ENCODE data around the gene SMIM14. TPM values are rescaled to one million over a fixed set of nuclear protein-coding genes. Genes with fewer than 3 reads are reported as not detected.
"Not testable (repeated sequence)": the region's sequence is repeated elsewhere in the genome, so short reads cannot be mapped to it uniquely, and the experiment has no call there.

The SMIM14 gene
- total RNA-seq, result 1 to 10 TPM; 7.0 to 7.2 TPM

- POLR2A ChIA-PET, result interaction anchor here (0.8 to 2.3 kb wide), 5 partner anchors 59 to 274 kb away, joined by 3 to 16 read pairs (median 6); partner anchors contain the start of genes LIAS, RPL9, UBE2K and UGDH
- H3K36me3 Mint-ChIP-seq, result no peaks in the 10 kb centered on the region
- no peaks in the 10 kb centered on the region for H3K9me3 Mint-ChIP-seq
- peak within 1 kb of the TSS; percentile 93 for H3K4me3 Mint-ChIP-seq
- DNase-seq (peak; percentile 87), ATAC-seq (ENCODE audit: low read depth) (peak; percentile 87)
- H3K4me1 Mint-ChIP-seq, result peaks cover 15% of the 10 kb centered on the region
- peaks cover 1% of the 10 kb centered on the region for H3K27me3 Mint-ChIP-seq
- H3K27ac Mint-ChIP-seq, result peak within 1 kb of the TSS; percentile 83
These were observed at the start of gene SMIM14 for GRCh38 chr4:39638354-39639239. TSS of gene SMIM14 (minus strand) at chr4:39638865. CDS start at chr4:39605145, 33,720 bp downstream.

DNA sequence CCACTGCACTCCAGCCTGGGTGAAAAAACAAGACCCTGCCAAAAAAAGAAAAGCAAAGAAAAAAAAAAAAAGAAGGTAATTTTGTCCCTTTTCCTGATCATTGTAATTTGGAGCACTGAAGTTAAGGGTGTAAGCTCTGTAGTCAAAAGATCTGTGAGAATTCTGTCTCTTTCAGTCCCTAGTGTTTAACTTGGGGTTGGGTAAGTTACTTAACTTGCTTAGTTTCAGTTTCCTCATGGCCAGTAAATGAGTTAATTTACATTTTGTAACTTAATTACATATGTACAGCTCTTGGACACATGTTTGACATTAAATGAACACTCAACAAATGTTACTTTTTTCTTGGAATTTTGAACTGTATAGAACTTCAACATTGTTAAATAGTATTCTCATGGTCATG is 48.3 kb upstream of the SMIM14 start:
- Mint-ChIP-seq H3K36me3 (no peaks in the 10 kb centered on the region), H3K9me3 (no peaks in the 10 kb centered on the region), H3K4me1 (peaks cover 6% of the 10 kb centered on the region), H3K27me3 (peaks cover 3% of the 10 kb centered on the region), H3K27ac (no peak overlapping the region), H3K4me3 (no peak overlapping the region)
- DNase-seq, result no peak
- POLR2A ChIA-PET, result interaction anchor here (0.7 kb wide), 1 partner anchor 146 kb away, joined by 3 read pairs; no protein-coding TSS in a partner anchor
- no peak for ATAC-seq (ENCODE audit: low read depth)

GRCh38 chr4:39685990-39686389 is 47.3 kb upstream of the SMIM14 start:
- POLR2A ChIA-PET, result no interaction called here
- no peak for ATAC-seq (ENCODE audit: low read depth)
- Mint-ChIP-seq H3K36me3 (no peaks in the 10 kb centered on the region), H3K4me3 (no peak overlapping the region), H3K27ac (no peak overlapping the region), H3K9me3 (no peaks in the 10 kb centered on the region), H3K4me1 (peaks cover 6% of the 10 kb centered on the region), H3K27me3 (peaks cover 3% of the 10 kb centered on the region)
- no peak for DNase-seq

- peaks cover 10% of the 10 kb centered on the region for H3K27me3 Mint-ChIP-seq
- DNase-seq (no peak), ATAC-seq (ENCODE audit: low read depth) (no peak)
- POLR2A ChIA-PET, result no interaction called here
- no peak overlapping the region for H3K27ac Mint-ChIP-seq
- H3K36me3 Mint-ChIP-seq, result no peaks in the 10 kb centered on the region
- no peak overlapping the region for H3K4me3 Mint-ChIP-seq
- peaks cover 5% of the 10 kb centered on the region for H3K4me1 Mint-ChIP-seq
- no peaks in the 10 kb centered on the region for H3K9me3 Mint-ChIP-seq
These were observed 43.5 kb upstream of the SMIM14 start for GRCh38 chr4:39682138-39682537.

GRCh38 chr4:39681003-39681402 is 42.3 kb upstream of the SMIM14 start:
- ATAC-seq (ENCODE audit: low read depth); H3K27ac Mint-ChIP-seq; DNase-seq; H3K27me3 Mint-ChIP-seq; H3K36me3 Mint-ChIP-seq; POLR2A ChIA-PET; H3K4me3 Mint-ChIP-seq; H3K4me1 Mint-ChIP-seq; H3K9me3 Mint-ChIP-seq: not testable (repeated sequence)

DNA sequence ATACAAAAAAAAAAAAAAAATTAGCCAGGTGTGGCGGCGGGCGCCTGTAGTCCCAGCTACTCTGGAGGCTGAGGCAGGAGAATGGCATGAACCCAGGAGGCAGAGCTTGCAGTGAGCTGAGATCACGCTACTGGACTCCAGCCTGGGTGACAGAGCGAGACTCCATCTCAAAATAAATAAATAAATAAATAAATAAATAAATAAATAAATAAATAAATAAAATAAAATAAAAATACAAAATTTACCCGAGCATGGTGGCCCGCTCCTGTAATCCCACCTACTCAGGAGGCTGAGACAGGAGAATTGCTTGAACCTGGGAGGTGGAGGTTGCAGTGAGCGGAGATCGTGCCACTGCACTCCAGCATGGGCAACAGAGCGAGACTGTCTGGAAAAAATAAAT is 37.0 kb upstream of the SMIM14 start:
- H3K27me3 Mint-ChIP-seq; H3K27ac Mint-ChIP-seq; H3K4me3 Mint-ChIP-seq; H3K4me1 Mint-ChIP-seq; H3K9me3 Mint-ChIP-seq; POLR2A ChIA-PET; DNase-seq; H3K36me3 Mint-ChIP-seq; ATAC-seq (ENCODE audit: low read depth): not testable (repeated sequence)

- H3K27me3 Mint-ChIP-seq; POLR2A ChIA-PET; H3K4me3 Mint-ChIP-seq; H3K4me1 Mint-ChIP-seq; H3K36me3 Mint-ChIP-seq; H3K9me3 Mint-ChIP-seq; H3K27ac Mint-ChIP-seq; ATAC-seq (ENCODE audit: low read depth); DNase-seq: not testable (repeated sequence)
These were observed 31.6 kb upstream of the SMIM14 start for GRCh38 chr4:39670296-39670695.

DNA sequence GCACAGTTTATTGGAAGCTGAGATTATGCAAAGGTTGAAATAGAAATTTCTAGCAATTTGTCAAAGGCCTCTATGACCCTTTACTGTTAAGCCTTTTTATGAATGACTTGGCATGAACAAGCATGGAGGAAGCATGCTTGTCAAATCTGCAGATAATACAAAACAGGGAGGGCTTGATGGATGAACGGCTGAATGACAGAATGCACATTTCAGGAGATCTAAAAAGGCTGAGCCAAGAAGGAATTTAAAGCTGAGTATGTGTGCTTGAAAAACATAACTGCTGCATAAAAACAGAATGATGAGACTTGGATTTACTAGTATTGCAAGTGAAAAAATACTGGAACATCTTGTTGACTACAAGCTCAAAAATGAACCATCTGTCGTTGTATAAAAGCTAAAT is 30.2 kb upstream of the SMIM14 start:
- ATAC-seq (ENCODE audit: low read depth) (no peak), DNase-seq (no peak)
- Mint-ChIP-seq H3K4me1 (peaks cover 5% of the 10 kb centered on the region), H3K4me3 (no peak overlapping the region), H3K9me3 (no peaks in the 10 kb centered on the region), H3K27me3 (peaks cover 12% of the 10 kb centered on the region), H3K36me3 (no peaks in the 10 kb centered on the region), H3K27ac (no peak overlapping the region)
- POLR2A ChIA-PET, result no interaction called here

- no peak overlapping the region for H3K27ac Mint-ChIP-seq
- no peaks in the 10 kb centered on the region for H3K9me3 Mint-ChIP-seq
- H3K27me3 Mint-ChIP-seq, result peaks cover 11% of the 10 kb centered on the region
- no peak for ATAC-seq (ENCODE audit: low read depth)
- peaks cover 5% of the 10 kb centered on the region for H3K4me1 Mint-ChIP-seq
- POLR2A ChIA-PET, result no interaction called here
- no peaks in the 10 kb centered on the region for H3K36me3 Mint-ChIP-seq
- H3K4me3 Mint-ChIP-seq, result no peak overlapping the region
- DNase-seq, result no peak
These were observed 29.0 kb upstream of the SMIM14 start for GRCh38 chr4:39667706-39668105.

DNA sequence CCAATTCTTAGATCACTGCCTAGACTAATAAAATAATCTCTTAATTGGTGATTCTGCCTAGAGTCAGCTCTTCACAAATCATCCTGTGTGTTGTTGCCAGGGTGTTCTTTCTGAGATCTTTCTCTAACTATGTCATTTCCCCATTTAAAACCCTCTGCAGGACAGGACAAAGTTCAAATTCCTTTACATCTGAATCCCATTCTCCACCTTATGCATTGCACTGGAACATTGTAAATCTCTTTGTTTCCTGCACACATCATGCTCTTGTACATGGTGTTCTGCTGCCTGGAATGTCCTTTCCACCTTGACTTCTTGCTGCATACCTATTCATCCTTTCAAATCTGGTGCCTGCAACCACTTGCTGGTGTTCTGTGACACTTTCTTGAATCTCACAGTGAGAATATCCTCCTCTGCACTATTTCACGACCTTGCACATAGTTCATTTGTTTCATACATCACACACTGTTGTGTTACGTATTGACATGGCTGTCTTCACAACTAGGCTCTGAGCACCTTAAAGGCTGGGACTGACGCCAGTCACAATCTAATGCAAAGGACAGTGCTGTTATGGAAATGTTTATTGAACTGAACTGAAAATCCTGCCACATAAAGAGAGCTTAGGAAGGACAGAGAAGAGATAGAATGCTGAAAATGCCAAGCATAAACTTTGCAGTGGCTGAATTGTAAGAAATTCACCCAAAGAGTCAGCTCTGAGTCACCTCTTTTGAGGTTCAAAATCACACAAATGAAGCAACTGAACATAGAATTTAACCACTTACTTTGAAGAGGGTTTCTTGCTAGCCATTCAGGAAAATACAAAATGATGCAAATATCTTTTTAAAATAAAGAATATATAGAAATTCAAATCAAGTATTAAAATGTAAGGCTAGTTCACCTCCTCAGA is 26.4 kb upstream of the SMIM14 start:
- Mint-ChIP-seq H3K36me3 (no peaks in the 10 kb centered on the region), H3K27ac (no peak overlapping the region), H3K4me3 (no peak overlapping the region), H3K9me3 (no peaks in the 10 kb centered on the region), H3K4me1 (peaks cover 5% of the 10 kb centered on the region), H3K27me3 (peaks cover 8% of the 10 kb centered on the region)
- DNase-seq, result no peak
- POLR2A ChIA-PET, result no interaction called here
- ATAC-seq (ENCODE audit: low read depth), result no peak

DNA sequence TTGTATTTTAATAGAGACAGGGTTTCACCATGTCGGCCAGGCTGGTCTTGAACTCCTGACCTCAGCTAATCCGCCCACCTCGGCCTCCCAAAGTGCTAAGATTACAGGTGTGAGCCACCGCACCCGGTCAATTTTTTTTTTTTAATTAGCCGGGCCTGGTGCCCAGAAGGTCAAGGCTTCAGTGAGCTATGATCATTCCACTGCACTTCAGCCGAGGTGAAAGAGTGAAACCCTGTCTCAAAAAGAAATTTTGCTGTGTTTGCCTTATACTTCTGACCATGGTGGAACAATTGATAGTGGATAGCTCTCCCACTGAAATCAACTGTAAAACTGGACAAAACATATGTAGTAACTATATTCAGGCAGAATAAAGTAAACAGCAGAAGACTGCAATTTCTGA is 24.0 kb upstream of the SMIM14 start:
- POLR2A ChIA-PET, result interaction anchor here (0.5 to 0.7 kb wide), 3 partner anchors 13 to 116 kb away, joined by 4 to 5 read pairs (median 5); no protein-coding TSS in a partner anchor
- H3K4me3 Mint-ChIP-seq, result no peak overlapping the region
- H3K4me1 Mint-ChIP-seq, result peaks cover 5% of the 10 kb centered on the region
- H3K36me3 Mint-ChIP-seq, result no peaks in the 10 kb centered on the region
- H3K27ac Mint-ChIP-seq, result no peak overlapping the region
- no peaks in the 10 kb centered on the region for H3K9me3 Mint-ChIP-seq
- peaks cover 8% of the 10 kb centered on the region for H3K27me3 Mint-ChIP-seq
- ATAC-seq (ENCODE audit: low read depth) (no peak), DNase-seq (no peak)

GRCh38 chr4:39660757-39661156 is 22.1 kb upstream of the SMIM14 start:
- no peaks in the 10 kb centered on the region for H3K36me3 Mint-ChIP-seq
- no peaks in the 10 kb centered on the region for H3K9me3 Mint-ChIP-seq
- no peak overlapping the region for H3K27ac Mint-ChIP-seq

DNA sequence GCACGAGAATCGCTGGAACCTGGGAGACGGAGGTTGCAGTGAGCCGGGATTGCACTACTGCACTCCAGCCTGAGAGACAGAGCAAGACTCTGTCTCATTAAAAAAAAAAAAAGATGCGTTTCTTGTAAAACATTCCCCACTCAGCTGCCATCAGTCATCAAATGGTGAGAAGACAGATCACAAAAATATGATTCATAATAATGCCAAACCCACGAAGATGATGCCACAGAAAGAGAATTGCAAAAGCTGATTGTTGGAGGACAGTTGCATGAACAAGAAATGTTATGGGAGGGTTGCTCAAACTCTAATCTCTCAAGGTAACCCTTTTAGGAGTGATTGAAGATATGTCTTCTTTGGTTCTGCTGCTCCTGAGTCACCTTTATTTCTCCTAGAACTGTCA is 21.4 kb upstream of the SMIM14 start:
- POLR2A ChIA-PET, result no interaction called here
- ATAC-seq (ENCODE audit: low read depth), result no peak
- no peaks in the 10 kb centered on the region for H3K9me3 Mint-ChIP-seq

More at GRCh38 chr4:39660757-39661156, 22.1 kb upstream of the SMIM14 start:
- H3K4me1 Mint-ChIP-seq, result peaks cover 9% of the 10 kb centered on the region
- no peak for DNase-seq
- no peak overlapping the region for H3K4me3 Mint-ChIP-seq
- POLR2A ChIA-PET, result interaction anchor here (0.6 kb wide), 1 partner anchor 112 kb away, joined by 4 read pairs; no protein-coding TSS in a partner anchor
- H3K27me3 Mint-ChIP-seq, result peaks cover 4% of the 10 kb centered on the region
- no peak for ATAC-seq (ENCODE audit: low read depth)

More for the DNA sequence above, 21.4 kb upstream of the SMIM14 start:
- no peak overlapping the region for H3K27ac Mint-ChIP-seq
- H3K36me3 Mint-ChIP-seq, result peaks cover 2% of the 10 kb centered on the region
- no peak for DNase-seq
- peaks cover 4% of the 10 kb centered on the region for H3K27me3 Mint-ChIP-seq
- peaks cover 7% of the 10 kb centered on the region for H3K4me1 Mint-ChIP-seq
- no peak overlapping the region for H3K4me3 Mint-ChIP-seq

Data from activated naive CD8-positive, alpha-beta T cell treated with anti-CD3 and anti-CD28 coated beads, Interleukin-2, amount 10 ng/mL, durations not matched to agents 7 days and 5 days (primary cell).